MCF 10A (cell line): ENCODE measurements around the gene PCDHGA10. TPM values are rescaled to one million over a fixed set of nuclear protein-coding genes. Genes with fewer than 3 reads are reported as not detected.

ENCODE experiments used
- Bru-seq: library from RNA; stranded (reverse); fragments of 400-500 nt; gene quantifications from one replicate; lab custom pipeline; 2021; lab: Mats Ljungman, UMichigan
- BruChase-seq, 2 experiments: library from RNA; stranded (reverse); fragments of 400-500 nt; gene quantifications; one replicate each; lab custom pipeline; 2021; lab: Mats Ljungman, UMichigan
- BruUV-seq: library from RNA; stranded (reverse); fragments of 400-500 nt; replicated peaks from 2 replicates; lab custom pipeline; 2021; lab: Mats Ljungman, UMichigan
- CTCF ChIA-PET: fragments of 300-600 bp; sonication (Branson Sonifier 250); formaldehyde crosslinking; extraction: SDS; loops from one replicate; lab custom pipeline; 2021; ENCODE audit warnings: antibody characterized with exemption, inconsistent platforms; lab: Yijun Ruan, JAX
- POLR2A ChIA-PET: fragments of 300-600, 350-650 bp; sonication (Branson Sonifier 250); formaldehyde crosslinking; extraction: SDS; loops from one replicate; lab custom pipeline; 2020; ENCODE audit warnings: antibody characterized with exemption, inconsistent platforms; lab: Yijun Ruan, JAX
- DNase-seq: peaks from one replicate; pipeline ENCODE4 v3.0.0-alpha.2; 2018; ENCODE audit not compliant: unreplicated experiment
- H3K27ac Mint-ChIP-seq: one replicate; pipeline ENCODE4 v1.8.0; 2022; ENCODE audit warnings: mild to moderate bottlenecking, low read depth, mixed read lengths; ENCODE audit not compliant: unreplicated experiment
- H3K27me3 Mint-ChIP-seq: one replicate; pipeline ENCODE4 v1.8.0; 2022; ENCODE audit warnings: mixed read lengths; ENCODE audit not compliant: insufficient read depth, unreplicated experiment
- H3K36me3 Mint-ChIP-seq: one replicate; pipeline ENCODE4 v1.8.0; 2022; ENCODE audit warnings: mild to moderate bottlenecking, moderate library complexity, mixed read lengths; ENCODE audit not compliant: insufficient read depth, unreplicated experiment
- H3K4me1 Mint-ChIP-seq: one replicate; pipeline ENCODE4 v1.8.0; 2022; ENCODE audit warnings: mixed read lengths; ENCODE audit not compliant: insufficient read depth, unreplicated experiment
- H3K4me3 Mint-ChIP-seq: one replicate; pipeline ENCODE4 v1.8.0; 2022; ENCODE audit warnings: mild to moderate bottlenecking, moderate library complexity, mixed read lengths; ENCODE audit not compliant: unreplicated experiment
- H3K9me3 Mint-ChIP-seq: one replicate; pipeline ENCODE4 v1.8.0; 2022; ENCODE audit warnings: mixed read lengths; ENCODE audit not compliant: unreplicated experiment
- CTCF ChIP-seq: fragments of 200-600 bp; IDR thresholded peaks from one replicate; pipeline ENCODE4 v1.8.0; 2022; ENCODE audit warnings: antibody characterized with exemption, mild to moderate bottlenecking; ENCODE audit not compliant: unreplicated experiment
- intact Hi-C: fragments of 100-400 bp; cut with micrococcal nuclease; formaldehyde crosslinking; loops from 2 replicates; pipeline ENCODE4 v1.14.1; 2022
- long read RNA-seq: library from polyadenylated mRNA; stranded (forward); transcript quantifications from one replicate; pipeline ENCODE4 v2.0.0, GENCODE V29; 2022
- total RNA-seq: library from RNA; stranded (reverse); gene quantifications from 2 replicates; pipeline ENCODE4 v1.2.3, GENCODE V29; 2022

Gene PCDHGA10
- total RNA-seq = 1.4 TPM in 2 replicates
- Bru-seq, nascent RNA = percentile 56 among the genes with signal in this experiment
- BruChase-seq, experiment 1, labeled RNA remaining after a 6-hour chase = percentile 77 among the genes with signal in this experiment
- percentile 68 among the genes with signal in this experiment for BruChase-seq, experiment 2, labeled RNA remaining after a 2-hour chase
- long read RNA-seq = 0 reads

GRCh38 chr5:141412854-141413539, at the start of gene PCDHGA10:
PCDHGA10 (plus strand) TSS chr5:141412987; CDS start chr5:141413176, 189 bp downstream.
- Mint-ChIP-seq H3K36me3 (peaks cover 5% of the 10 kb centered on the region), H3K27me3 (no peaks in the 10 kb centered on the region), H3K9me3 (peaks cover 41% of the 10 kb centered on the region), H3K4me3 (peak within 1 kb of the TSS; percentile 54), H3K4me1 (no peaks in the 10 kb centered on the region), H3K27ac (no peak within 1 kb of the TSS)
- peak; percentile 67 for TF ChIP-seq CTCF
- ChIA-PET POLR2A (interaction anchor here (1.0 to 1.5 kb wide), 6 partner anchors 63 to 148 kb away, joined by 3 to 11 read pairs (median 3); partner anchors contain the start of gene PCDHGC3), CTCF (interaction anchor here (0.6 to 5.5 kb wide), 29 partner anchors 9 to 236 kb away, joined by 3 to 38 read pairs (median 5); partner anchors contain the start of genes PCDHB11, PCDHB14, PCDHGB4 and PCDHGC3)
- TSS peak; percentile 47 for BruUV-seq
- intact Hi-C loops = loop anchor here (1.0 to 10.0 kb wide), 4 partner anchors 111 to 328 kb away; partner anchors contain the start of gene PCDHB14
- DNase-seq = peak; percentile 83

- DNase-seq = no peak
- BruUV-seq = no TSS peak
- POLR2A ChIA-PET = interaction anchor here (0.7 kb wide), 1 partner anchor 22 kb away, joined by 3 read pairs; no protein-coding TSS in a partner anchor
- CTCF ChIA-PET = interaction anchor here (0.6 to 1.3 kb wide), 7 partner anchors 22 to 203 kb away, joined by 3 to 4 read pairs (median 3); no protein-coding TSS in a partner anchor
- Mint-ChIP-seq H3K4me1 (no peaks in the 10 kb centered on the region), H3K4me3 (no peak within 1 kb of the TSS), H3K27me3 (no peaks in the 10 kb centered on the region), H3K36me3 (peaks cover 5% of the 10 kb centered on the region), H3K27ac (no peak within 1 kb of the TSS), H3K9me3 (peaks cover 35% of the 10 kb centered on the region)
- intact Hi-C loops = no loop called here
- no peak for TF ChIP-seq CTCF
Measured at GRCh38 chr5:141363952-141364660, 48.7 kb upstream of the PCDHGA10 start, which contains the start of gene PCDHGA5. PCDHGA5 (plus strand) TSS chr5:141364162; CDS start chr5:141364331, 169 bp downstream.

- BruUV-seq = no TSS peak
- TF ChIP-seq CTCF = no peak
- POLR2A ChIA-PET = no interaction called here
- intact Hi-C loops = no loop called here
- H3K36me3 Mint-ChIP-seq = peaks cover 5% of the 10 kb centered on the region
- no peak for DNase-seq
- H3K27ac Mint-ChIP-seq = no peak overlapping the region
- H3K4me3 Mint-ChIP-seq = no peak overlapping the region
- CTCF ChIA-PET = interaction anchor here (0.6 to 1.2 kb wide), 2 partner anchors 146 to 154 kb away, joined by 4 to 5 read pairs; no protein-coding TSS in a partner anchor
- peaks cover 33% of the 10 kb centered on the region for H3K9me3 Mint-ChIP-seq
- H3K27me3 Mint-ChIP-seq = no peaks in the 10 kb centered on the region
- H3K4me1 Mint-ChIP-seq = no peaks in the 10 kb centered on the region
Measured at GRCh38 chr5:141366016-141366896, 46.5 kb upstream of the PCDHGA10 start.
